A549 (cell line): ENCODE data around the gene TMEM106C. TPM values are rescaled to one million over a fixed set of nuclear protein-coding genes. Genes with fewer than 3 reads are reported as not detected.

Experiments
- ATAC-seq, 2 experiments: fragments of 200-7000 bp in 1 of 2; fragments of >200 bp in 1 of 2; cut with Nextera tagmentation in 1 of 2; cut with Tn5 transposase in 1 of 2; 3 replicates each; pipeline versions ENCODE4 v1.8.0 to v1.9.1; 2018 to 2020; ENCODE audit warnings: mild to moderate bottlenecking in 1 of 2, moderate library complexity in 1 of 2
- CTCF ChIA-PET: fragments of 300-600 bp; sonication (Branson Sonifier 250); formaldehyde crosslinking; extraction: SDS; loops from one replicate; lab custom pipeline; 2021; ENCODE audit warnings: antibody characterized with exemption, inconsistent platforms; lab: Yijun Ruan, JAX
- POLR2A ChIA-PET: fragments of 350-600 bp; formaldehyde crosslinking; extraction: SDS; loops from one replicate; lab custom pipeline; 2021; ENCODE audit warnings: antibody characterized with exemption, inconsistent platforms; lab: Yijun Ruan, JAX
- DNase-seq, 2 experiments: peaks; one replicate each; pipeline versions ENCODE4 v3.0.0 to v3.0.0-alpha.2; 2011 to 2016; ENCODE audit warnings: low read depth in 1 of 2, low spot score in 1 of 2
- FAIRE-seq: peaks from 2 replicates; lab custom pipeline; 2011; peaks lifted over from hg19 to GRCh38; lab: Jason Lieb, UNC
- H3K27ac ChIP-seq, 2 experiments: fragments of >200 bp; sonication (Bioruptor Twin); formaldehyde crosslinking; 3 replicates each; pipeline ENCODE4 v1.5.1; 2016 to 2017
- H3K4me1 ChIP-seq: fragments of >200 bp; sonication (Bioruptor Twin); formaldehyde crosslinking; 3 replicates; pipeline ENCODE4 v1.6.1; 2016
- H3K4me2 ChIP-seq: fragments of >200 bp; sonication (Bioruptor Twin); formaldehyde crosslinking; 3 replicates; pipeline ENCODE4 v1.6.1; 2016
- H3K4me3 ChIP-seq: fragments of >200 bp; sonication (Bioruptor Twin); formaldehyde crosslinking; 3 replicates; pipeline ENCODE4 v1.5.1; 2016
- H3K9me3 ChIP-seq: fragments of >200 bp; sonication (Bioruptor Twin); formaldehyde crosslinking; 3 replicates; pipeline ENCODE4 v1.6.1; 2016
- CBX2 ChIP-seq: fragments of 200-600 bp; sonication (generic); IDR thresholded peaks from 2 replicates; pipeline ENCODE4 v1.6.1; 2016; ENCODE audit warnings: low read depth, mild to moderate bottlenecking, borderline replicate concordance
- CHD2 ChIP-seq: fragments of 150-350 bp; IDR thresholded peaks from 2 replicates; pipeline ENCODE4 v1.6.1; 2014; ENCODE audit warnings: low read length; ENCODE audit not compliant: partially characterized antibody
- CHD4 ChIP-seq: fragments of 200-600 bp; sonication (generic); IDR thresholded peaks from 2 replicates; pipeline ENCODE4 v1.6.1; 2016; ENCODE audit warnings: antibody characterized with exemption, mild to moderate bottlenecking, borderline replicate concordance
- EHF ChIP-seq: fragments of 250-450 bp; sonication (Bioruptor Pico); IDR thresholded peaks from 2 replicates; pipeline ENCODE4 v1.5.0; 2020; ENCODE audit warnings: mild to moderate bottlenecking
- EHMT2 ChIP-seq: fragments of 200-600 bp; sonication (generic); IDR thresholded peaks from 2 replicates; pipeline ENCODE4 v1.6.1; 2016; ENCODE audit warnings: antibody characterized with exemption, low read depth, mild to moderate bottlenecking, moderate library complexity
- EP300 ChIP-seq, 2 experiments: fragments of >200 bp; sonication (Bioruptor Twin); formaldehyde crosslinking; IDR thresholded peaks; 2 replicates in 1 of 2; 3 replicates in 1 of 2; pipeline ENCODE4 v1.6.1; 2016 to 2017
- ESRRA ChIP-seq: fragments of 150-350 bp; IDR thresholded peaks from 2 replicates; pipeline ENCODE4 v1.6.1; 2014; ENCODE audit warnings: mild to moderate bottlenecking, low read length, borderline replicate concordance
- FOSB ChIP-seq: fragments of 250-450 bp; sonication (Bioruptor Pico); IDR thresholded peaks from 2 replicates; pipeline ENCODE4 v1.5.0; 2020; ENCODE audit warnings: mild to moderate bottlenecking, moderate library complexity
- FOSL2 ChIP-seq, 2 experiments: fragments of 450-650 bp in 1 of 2; fragments of >200 bp in 1 of 2; sonication (Bioruptor Twin) in 1 of 2; formaldehyde crosslinking; IDR thresholded peaks; 2 replicates each; pipeline versions ENCODE4 v1.5.0 to v1.6.1; 2016 to 2020; ENCODE audit warnings: mild to moderate bottlenecking in 1 of 2, moderate library complexity in 1 of 2
- FOXS1 ChIP-seq: fragments of 250-450 bp; sonication (Bioruptor Pico); IDR thresholded peaks from 2 replicates; pipeline ENCODE4 v1.5.0; 2020; ENCODE audit warnings: mild to moderate bottlenecking, moderate library complexity
- HDAC2 ChIP-seq: fragments of 200-600 bp; sonication (generic); IDR thresholded peaks from 2 replicates; pipeline ENCODE4 v1.6.1; 2016
- HOXA7 ChIP-seq: fragments of 250-450 bp; sonication (Bioruptor Pico); IDR thresholded peaks from 2 replicates; pipeline ENCODE4 v1.5.0; 2020; ENCODE audit warnings: mild to moderate bottlenecking, moderate library complexity
- HOXB13 ChIP-seq: fragments of 250-450 bp; sonication (Bioruptor Pico); IDR thresholded peaks from 2 replicates; pipeline ENCODE4 v1.5.0; 2020; ENCODE audit warnings: low read depth, mild to moderate bottlenecking, moderate library complexity
- JUN ChIP-seq, 2 experiments: fragments of >200 bp; sonication (Bioruptor Twin); formaldehyde crosslinking; IDR thresholded peaks; 2 replicates in 1 of 2; 3 replicates in 1 of 2; pipeline ENCODE4 v1.6.1; 2016 to 2017
- JUNB ChIP-seq: fragments of >200 bp; sonication (Bioruptor Twin); formaldehyde crosslinking; IDR thresholded peaks from 2 replicates; pipeline ENCODE4 v1.6.1; 2016
- KDM1A ChIP-seq: fragments of 200-600 bp; sonication (generic); IDR thresholded peaks from 2 replicates; pipeline ENCODE4 v1.6.1; 2016; ENCODE audit warnings: low read depth, mild to moderate bottlenecking
- NFE2L2 ChIP-seq: fragments of 150-350 bp; conservative IDR thresholded peaks from 2 replicates; pipeline ENCODE4 v1.6.1; 2014; ENCODE audit warnings: low read length
- NPAS2 ChIP-seq: fragments of 250-450 bp; sonication (Bioruptor Pico); IDR thresholded peaks from 2 replicates; pipeline ENCODE4 v1.8.0; 2022; ENCODE audit warnings: mild to moderate bottlenecking, moderate library complexity, borderline replicate concordance
- POLR2AphosphoS2 ChIP-seq: conservative IDR thresholded peaks from 2 replicates; pipeline ENCODE4 v1.6.1; 2012; ENCODE audit warnings: low read length, improper control_type of control experiment, inconsistent platforms
- RAD21 ChIP-seq, 2 experiments: fragments of >200 bp in 1 of 2; sonication (Bioruptor Twin) in 1 of 2; formaldehyde crosslinking in 1 of 2; IDR thresholded peaks in 1 of 2; conservative IDR thresholded peaks in 1 of 2; 2 replicates in 1 of 2; 3 replicates in 1 of 2; pipeline ENCODE4 v1.6.1; 2012 to 2018; ENCODE audit warnings: inconsistent platforms in 1 of 2
- RCOR1 ChIP-seq: fragments of 150-350 bp; IDR thresholded peaks from 2 replicates; pipeline ENCODE4 v1.6.1; 2014; ENCODE audit warnings: antibody characterized with exemption, low read length, low read depth
- RFX5 ChIP-seq: fragments of 450-650 bp; IDR thresholded peaks from 2 replicates; pipeline ENCODE4 v1.7.1; 2014; ENCODE audit warnings: antibody characterized with exemption, mild to moderate bottlenecking, moderate library complexity
- RNF2 ChIP-seq: fragments of 200-600 bp; sonication (generic); IDR thresholded peaks from 2 replicates; pipeline ENCODE4 v1.6.1; 2016; ENCODE audit warnings: low read depth, mild to moderate bottlenecking, antibody characterized with exemption, moderate library complexity, borderline replicate concordance
- SREBF2 ChIP-seq: fragments of 450-650 bp; IDR thresholded peaks from 2 replicates; pipeline ENCODE4 v1.6.1; 2014; ENCODE audit warnings: mild to moderate bottlenecking, moderate library complexity
- TFCP2L1 ChIP-seq: fragments of 250-450 bp; sonication (Bioruptor Pico); IDR thresholded peaks from 2 replicates; pipeline ENCODE4 v1.5.0; 2021; ENCODE audit warnings: mild to moderate bottlenecking
- TP53 ChIP-seq: fragments of 250-450 bp; sonication (Bioruptor Pico); IDR thresholded peaks from 2 replicates; pipeline ENCODE4 v1.5.0; 2021; ENCODE audit warnings: mild to moderate bottlenecking, moderate library complexity
- ZSCAN20 ChIP-seq: fragments of 250-450 bp; sonication (Bioruptor Pico); IDR thresholded peaks from 2 replicates; pipeline ENCODE4 v1.8.0; 2022; ENCODE audit warnings: mild to moderate bottlenecking, moderate library complexity
- WGBS: methylation state at CpG from one replicate; pipeline ENCODE4 v1.1.6; 2017; ENCODE audit errors: missing lambda C conversion rate; 5-methylcytosine and 5-hydroxymethylcytosine counted together
- polyA plus RNA-seq, 4 experiments: library from polyadenylated mRNA; depleted of rRNA in 3 of 4; stranded (reverse); fragments of >200 nt; fragmentation: RNase III in 1 of 4; extraction: RNeasy Plus Mini Kit Qiagen cat#74134 plus additional on column Dnase treatment in 1 of 4; gene quantifications; 2 replicates in 3 of 4; 3 replicates in 1 of 4; pipeline ENCODE4 v1.2.3, GENCODE V29; 2011 to 2017
- TF ChIP-seq, protein P1 (sequence below): IDR thresholded peaks from 2 replicates; pipeline ENCODE4 v1.6.1; 2012
- TF ChIP-seq, protein P2 (sequence below): fragments of 150-350 bp; IDR thresholded peaks from 2 replicates; pipeline ENCODE4 v1.6.1; 2014; ENCODE audit warnings: low read depth, mild to moderate bottlenecking, low read length
- TF ChIP-seq, protein P3 (sequence below): fragments of >200 bp; sonication (Bioruptor Twin); formaldehyde crosslinking; IDR thresholded peaks from 2 replicates; pipeline ENCODE4 v1.6.1; 2016
- TF ChIP-seq, protein P4 (sequence below): fragments of 200-600 bp; sonication (generic); IDR thresholded peaks from 2 replicates; pipeline ENCODE4 v1.6.1; 2016; ENCODE audit warnings: antibody characterized with exemption, mild to moderate bottlenecking, moderate library complexity
- TF ChIP-seq, protein P5 (sequence below): IDR thresholded peaks from 2 replicates; pipeline ENCODE4 v1.6.1; 2012; ENCODE audit warnings: low read depth, borderline replicate concordance

The TMEM106C gene
- polyA plus RNA-seq, 2 of the 4 experiments (the other 2 are of a cell fraction), result 166 to 236 TPM

DNA sequence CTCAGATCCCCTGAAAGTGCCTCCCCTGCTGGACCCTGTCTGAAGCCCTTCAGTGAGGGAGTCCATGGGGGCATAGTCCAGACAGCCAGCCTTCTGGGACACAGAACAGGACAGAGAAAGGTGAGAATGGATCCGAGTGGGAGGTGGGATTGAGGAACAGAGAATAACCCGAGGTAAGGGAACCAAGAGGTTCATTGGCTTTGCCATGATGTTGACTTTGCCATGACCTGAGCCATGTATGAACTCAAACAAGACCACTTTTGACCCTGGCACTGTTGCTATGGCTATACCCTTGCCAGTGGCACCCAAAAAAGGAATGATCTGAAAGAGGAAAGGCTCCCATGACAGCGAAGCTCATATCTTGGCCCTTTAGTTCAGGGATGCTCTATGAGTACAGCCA is 36.0 kb upstream of the TMEM106C start:
- ATAC-seq (no peak), FAIRE-seq (no peak), DNase-seq (no peak)
- CTCF ChIA-PET, result interaction anchor here (1.0 to 2.1 kb wide), 5 partner anchors 13 to 212 kb away, joined by 3 to 11 read pairs (median 5); partner anchors contain the start of gene VDR
- POLR2A ChIA-PET, result no interaction called here
- TF ChIP-seq JUNB (no peak), SREBF2 (no peak), POLR2AphosphoS2 (no peak), RNF2 (no peak), NFE2L2 (no peak), NPAS2 (CRISPR knock-in tag) (no peak), FOXS1 (CRISPR knock-in tag) (no peak), ESRRA (no peak), HOXA7 (CRISPR knock-in tag) (no peak), CHD4 (no peak), CHD2 (no peak), TFCP2L1 (CRISPR knock-in tag) (no peak), FOSB (no peak), KDM1A (no peak), FOSL2 (IDR thresholded peaks at IDR 0.05) (no peak), FOSL2 (CRISPR knock-in tag; IDR thresholded peaks at IDR 0.05) (no peak)
- TF ChIP-seq, protein P1, sequence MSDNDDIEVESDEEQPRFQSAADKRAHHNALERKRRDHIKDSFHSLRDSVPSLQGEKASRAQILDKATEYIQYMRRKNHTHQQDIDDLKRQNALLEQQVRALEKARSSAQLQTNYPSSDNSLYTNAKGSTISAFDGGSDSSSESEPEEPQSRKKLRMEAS, result no peak
- TF ChIP-seq, protein P2, sequence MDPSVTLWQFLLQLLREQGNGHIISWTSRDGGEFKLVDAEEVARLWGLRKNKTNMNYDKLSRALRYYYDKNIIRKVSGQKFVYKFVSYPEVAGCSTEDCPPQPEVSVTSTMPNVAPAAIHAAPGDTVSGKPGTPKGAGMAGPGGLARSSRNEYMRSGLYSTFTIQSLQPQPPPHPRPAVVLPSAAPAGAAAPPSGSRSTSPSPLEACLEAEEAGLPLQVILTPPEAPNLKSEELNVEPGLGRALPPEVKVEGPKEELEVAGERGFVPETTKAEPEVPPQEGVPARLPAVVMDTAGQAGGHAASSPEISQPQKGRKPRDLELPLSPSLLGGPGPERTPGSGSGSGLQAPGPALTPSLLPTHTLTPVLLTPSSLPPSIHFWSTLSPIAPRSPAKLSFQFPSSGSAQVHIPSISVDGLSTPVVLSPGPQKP, result no peak
- TF ChIP-seq, protein P3, sequence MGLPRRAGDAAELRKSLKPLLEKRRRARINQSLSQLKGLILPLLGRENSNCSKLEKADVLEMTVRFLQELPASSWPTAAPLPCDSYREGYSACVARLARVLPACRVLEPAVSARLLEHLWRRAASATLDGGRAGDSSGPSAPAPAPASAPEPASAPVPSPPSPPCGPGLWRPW, result no peak
- WGBS, result 2% methylated on average over 3 of the region's 3 CpGs
- Histone ChIP-seq H3K4me2 (no peak overlapping the region), H3K4me1 (no peaks in the 10 kb centered on the region), H3K27ac (no peak overlapping the region), H3K4me3 (no peak overlapping the region), H3K9me3 (no peaks in the 10 kb centered on the region)

DNA sequence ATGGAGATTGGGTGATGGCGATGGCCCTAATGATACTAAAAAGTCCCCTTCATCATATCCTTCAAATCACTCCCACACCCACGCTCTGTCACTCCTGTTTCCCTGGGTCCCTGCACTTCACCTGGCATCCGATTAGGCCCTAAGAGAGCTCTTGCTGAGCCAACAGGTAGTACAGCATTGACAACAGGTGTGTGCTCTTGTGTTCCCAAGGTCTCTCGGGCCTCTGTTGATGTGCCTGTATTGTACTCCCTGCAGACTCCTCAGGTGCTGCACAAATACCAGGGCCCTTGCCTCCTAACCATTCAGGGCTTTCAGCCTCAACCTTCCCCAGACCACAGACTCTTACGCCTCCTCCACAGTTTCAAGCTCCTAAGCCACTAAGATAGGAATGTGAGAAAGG is 32.8 kb upstream of the TMEM106C start:
- no peaks in the 10 kb centered on the region for H3K9me3 ChIP-seq
- H3K4me3 ChIP-seq, result no peak overlapping the region
- H3K27ac ChIP-seq, result no peak overlapping the region
- TF ChIP-seq, protein P4, sequence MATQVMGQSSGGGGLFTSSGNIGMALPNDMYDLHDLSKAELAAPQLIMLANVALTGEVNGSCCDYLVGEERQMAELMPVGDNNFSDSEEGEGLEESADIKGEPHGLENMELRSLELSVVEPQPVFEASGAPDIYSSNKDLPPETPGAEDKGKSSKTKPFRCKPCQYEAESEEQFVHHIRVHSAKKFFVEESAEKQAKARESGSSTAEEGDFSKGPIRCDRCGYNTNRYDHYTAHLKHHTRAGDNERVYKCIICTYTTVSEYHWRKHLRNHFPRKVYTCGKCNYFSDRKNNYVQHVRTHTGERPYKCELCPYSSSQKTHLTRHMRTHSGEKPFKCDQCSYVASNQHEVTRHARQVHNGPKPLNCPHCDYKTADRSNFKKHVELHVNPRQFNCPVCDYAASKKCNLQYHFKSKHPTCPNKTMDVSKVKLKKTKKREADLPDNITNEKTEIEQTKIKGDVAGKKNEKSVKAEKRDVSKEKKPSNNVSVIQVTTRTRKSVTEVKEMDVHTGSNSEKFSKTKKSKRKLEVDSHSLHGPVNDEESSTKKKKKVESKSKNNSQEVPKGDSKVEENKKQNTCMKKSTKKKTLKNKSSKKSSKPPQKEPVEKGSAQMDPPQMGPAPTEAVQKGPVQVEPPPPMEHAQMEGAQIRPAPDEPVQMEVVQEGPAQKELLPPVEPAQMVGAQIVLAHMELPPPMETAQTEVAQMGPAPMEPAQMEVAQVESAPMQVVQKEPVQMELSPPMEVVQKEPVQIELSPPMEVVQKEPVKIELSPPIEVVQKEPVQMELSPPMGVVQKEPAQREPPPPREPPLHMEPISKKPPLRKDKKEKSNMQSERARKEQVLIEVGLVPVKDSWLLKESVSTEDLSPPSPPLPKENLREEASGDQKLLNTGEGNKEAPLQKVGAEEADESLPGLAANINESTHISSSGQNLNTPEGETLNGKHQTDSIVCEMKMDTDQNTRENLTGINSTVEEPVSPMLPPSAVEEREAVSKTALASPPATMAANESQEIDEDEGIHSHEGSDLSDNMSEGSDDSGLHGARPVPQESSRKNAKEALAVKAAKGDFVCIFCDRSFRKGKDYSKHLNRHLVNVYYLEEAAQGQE, result no peak
- TF ChIP-seq, protein P2, result no peak
- TF ChIP-seq RAD21 (conservative IDR thresholded peaks at IDR 0.05 in 1 of 2, IDR thresholded peaks at IDR 0.05 in 1 of 2) (no peak), TP53 (CRISPR knock-in tag) (no peak), SREBF2 (no peak), EHMT2 (no peak), EP300 (IDR thresholded peaks at IDR 0.05) (no peak), EHF (CRISPR knock-in tag) (no peak), HOXB13 (CRISPR knock-in tag) (no peak), CBX2 (no peak), FOSB (no peak), RFX5 (no peak), RCOR1 (no peak), KDM1A (no peak), JUN (IDR thresholded peaks at IDR 0.05) (no peak), NPAS2 (CRISPR knock-in tag) (no peak), HDAC2 (no peak), TFCP2L1 (CRISPR knock-in tag) (no peak), ZSCAN20 (no peak)
- TF ChIP-seq, protein P5, sequence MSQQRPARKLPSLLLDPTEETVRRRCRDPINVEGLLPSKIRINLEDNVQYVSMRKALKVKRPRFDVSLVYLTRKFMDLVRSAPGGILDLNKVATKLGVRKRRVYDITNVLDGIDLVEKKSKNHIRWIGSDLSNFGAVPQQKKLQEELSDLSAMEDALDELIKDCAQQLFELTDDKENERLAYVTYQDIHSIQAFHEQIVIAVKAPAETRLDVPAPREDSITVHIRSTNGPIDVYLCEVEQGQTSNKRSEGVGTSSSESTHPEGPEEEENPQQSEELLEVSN, result no peak
- DNase-seq (no peak), ATAC-seq (no peak), FAIRE-seq (no peak)
- ChIA-PET POLR2A (no interaction called here), CTCF (interaction anchor here (1.1 kb wide), 1 partner anchor 18 kb away, joined by 3 read pairs; no protein-coding TSS in a partner anchor)
- H3K4me1 ChIP-seq, result no peaks in the 10 kb centered on the region
- WGBS, result 42% methylated on average over 5 of the region's 5 CpGs
- no peak overlapping the region for H3K4me2 ChIP-seq
